GM21825 (cell line): ENCODE measurements around the gene IL22RA1.

Experiments
- ATAC-seq: cut with Tn5 transposase; IDR thresholded peaks from one replicate; pipeline ENCODE4 v1.9.1; 2021; ENCODE audit warnings: mild to moderate bottlenecking, moderate library complexity; ENCODE audit not compliant: unreplicated experiment

IL22RA1 gene

DNA sequence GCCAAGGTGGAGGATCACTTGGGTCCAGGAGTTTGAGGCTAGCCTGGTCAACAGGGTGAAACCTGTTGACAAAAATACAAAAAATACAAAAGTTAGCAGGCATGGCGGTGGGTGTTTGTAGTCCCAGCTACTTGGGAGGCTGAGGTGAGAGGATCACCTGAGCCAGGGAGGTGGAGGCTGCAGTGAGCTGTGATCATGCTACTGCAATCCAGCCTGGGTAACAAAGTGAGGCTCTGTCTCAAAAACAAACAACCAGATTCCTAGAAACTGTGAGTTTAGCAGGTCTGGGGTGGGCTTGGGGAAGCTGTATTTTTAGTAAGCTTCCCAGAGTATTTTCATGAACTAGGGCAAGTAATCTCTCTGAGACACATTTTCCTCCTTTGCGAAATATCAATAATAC is 25.8 kb downstream of the IL22RA1 start:
- no peak for ATAC-seq

DNA sequence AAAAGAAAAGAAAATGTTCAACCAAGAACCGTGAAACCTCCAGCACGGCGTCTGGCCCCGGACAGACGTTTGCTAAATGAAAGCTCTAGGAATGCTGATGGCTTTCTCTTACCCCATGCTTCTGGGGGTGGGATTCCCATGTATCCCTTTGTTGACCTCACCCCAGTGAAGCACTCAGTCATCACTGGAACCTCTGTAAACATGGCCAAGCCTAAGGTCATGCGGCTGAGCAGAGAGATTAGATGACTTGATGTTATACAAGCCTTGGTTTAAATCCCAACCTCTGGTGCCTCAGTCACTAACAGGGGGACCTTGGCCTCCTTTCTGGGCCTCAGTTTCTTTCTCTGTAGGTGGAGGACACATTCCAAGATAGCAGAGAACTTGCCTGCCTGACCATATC is 28.2 kb downstream of the IL22RA1 start:
- ATAC-seq: no peak

DNA sequence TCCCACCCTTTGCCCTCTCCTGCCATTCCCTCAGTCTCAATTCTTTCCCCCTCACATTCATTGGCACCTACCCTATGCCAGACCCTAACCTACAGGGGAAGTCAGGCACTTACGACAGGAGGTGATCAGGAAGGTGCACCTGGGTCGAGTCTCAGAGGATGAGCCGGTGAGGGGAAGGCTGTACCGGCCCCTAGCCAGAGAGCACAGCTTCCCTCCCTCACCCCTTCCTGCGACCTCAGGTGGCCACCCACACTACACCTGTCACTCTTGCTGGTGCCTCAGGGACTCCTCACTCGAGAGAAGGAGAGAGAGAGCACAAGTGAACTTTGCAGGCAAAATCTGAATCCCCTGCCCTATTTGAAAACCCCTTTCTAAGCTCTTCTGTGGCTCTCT is 29.3 kb downstream of the IL22RA1 start:
- no peak for ATAC-seq

DNA sequence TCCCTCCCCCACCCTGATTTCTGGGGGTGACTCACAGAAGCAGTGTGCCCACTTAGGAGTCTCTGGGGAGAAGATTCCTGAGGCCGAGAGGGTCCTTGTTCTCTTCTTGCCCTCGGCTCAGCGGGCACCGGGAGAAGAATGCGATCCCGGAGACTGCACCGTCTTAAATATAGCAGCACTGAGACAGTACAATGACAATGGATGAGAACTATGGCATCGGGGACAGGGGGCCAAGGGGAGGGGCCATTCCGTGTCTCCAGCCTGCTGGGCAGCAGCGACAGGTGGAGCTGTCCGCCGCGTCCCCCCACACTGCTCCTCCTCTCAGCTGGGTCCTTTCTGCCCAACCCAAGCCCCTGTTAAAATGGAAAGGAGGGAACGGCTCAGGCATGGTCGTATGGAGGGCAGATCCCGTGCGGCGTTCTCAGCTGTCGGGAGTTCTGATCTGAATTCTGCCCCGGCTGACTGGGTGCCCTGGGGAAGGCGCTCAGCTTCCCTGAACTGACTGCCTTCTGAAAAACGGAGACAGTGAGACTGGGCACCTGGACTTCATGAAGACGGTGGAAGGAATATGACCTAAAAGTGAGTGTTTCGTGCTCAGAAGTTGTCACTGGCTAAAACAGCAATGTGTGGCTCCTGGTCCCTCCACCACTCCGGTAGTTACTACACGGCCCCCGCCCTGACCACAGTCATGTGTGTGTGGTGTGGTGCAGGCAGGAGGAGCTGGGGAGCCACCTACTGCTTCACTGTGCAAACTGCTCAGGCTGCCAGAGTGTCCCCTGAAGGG is 30.8 kb downstream of the IL22RA1 start, which contains the start of gene MYOM3:
Gene MYOM3, minus strand, starts transcription at position 140 of the 784 bp plus-strand sequence. CDS start 3,499 bp downstream, outside the sequence.
- no peak for ATAC-seq

DNA sequence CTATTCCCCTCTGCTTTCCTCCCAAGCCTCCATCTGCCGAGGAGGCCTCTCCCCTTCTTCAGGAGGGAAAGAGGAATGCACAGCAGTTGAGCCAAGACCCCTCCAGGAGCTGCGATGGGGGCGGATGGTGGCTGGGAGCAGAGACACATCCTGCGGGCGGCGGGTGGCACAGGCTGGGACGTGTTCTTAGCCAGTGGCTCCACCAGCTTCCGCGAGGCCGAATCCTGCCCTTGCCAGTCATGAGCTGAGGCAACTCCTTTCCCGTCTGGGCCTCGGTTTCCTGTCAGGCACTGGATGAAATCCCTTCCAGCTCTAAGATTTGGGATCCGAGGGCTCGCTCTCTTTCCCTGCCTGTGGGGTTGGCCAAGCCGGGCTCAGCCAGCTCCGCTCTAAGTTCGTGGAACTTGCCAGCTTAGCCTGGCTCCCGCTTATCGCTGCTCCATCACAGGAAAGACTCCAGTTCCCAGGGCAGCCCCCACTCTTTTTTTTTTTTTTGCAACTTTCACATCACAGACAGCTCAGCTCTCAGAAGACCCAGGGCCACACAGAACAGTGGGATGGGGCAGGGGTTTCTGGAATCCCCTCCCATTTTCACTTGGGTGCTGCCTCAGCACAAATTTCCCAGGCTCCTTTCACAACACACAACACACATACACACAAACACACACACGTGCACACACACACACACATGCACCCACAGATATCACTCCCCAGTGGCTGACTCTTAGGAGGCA is 31.5 kb downstream of the IL22RA1 start:
- no peak for ATAC-seq

DNA sequence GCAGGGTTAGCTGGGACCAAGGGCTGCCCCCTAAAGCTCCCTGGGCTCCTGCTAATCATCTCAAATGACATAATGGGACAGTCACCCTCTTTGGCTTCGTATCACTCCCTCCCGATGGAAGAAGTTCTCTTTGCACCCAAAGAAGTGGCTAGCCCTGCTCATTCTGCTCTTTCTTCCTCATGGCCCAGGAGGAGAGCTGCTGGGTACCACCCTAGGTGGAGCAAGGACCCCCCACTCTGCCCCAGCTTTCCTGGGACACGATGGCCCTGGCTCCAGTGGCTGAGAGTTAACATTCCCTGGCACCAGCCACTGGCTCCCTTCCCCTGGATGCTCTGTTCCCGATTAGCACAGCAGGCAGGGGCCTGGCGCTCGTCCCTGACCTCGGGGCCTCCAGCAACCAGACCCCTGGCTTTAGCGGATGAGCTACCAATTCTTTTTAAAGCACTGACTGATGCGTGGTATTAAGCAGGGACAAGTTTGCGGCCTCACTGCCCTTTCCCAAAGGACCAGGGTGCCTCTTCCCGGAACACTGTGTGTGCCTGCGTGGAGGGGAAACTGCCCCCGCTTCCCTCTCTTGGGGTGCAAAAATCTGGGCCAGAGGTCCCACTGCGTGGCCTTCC is 32.2 kb downstream of the IL22RA1 start:
- no peak for ATAC-seq

DNA sequence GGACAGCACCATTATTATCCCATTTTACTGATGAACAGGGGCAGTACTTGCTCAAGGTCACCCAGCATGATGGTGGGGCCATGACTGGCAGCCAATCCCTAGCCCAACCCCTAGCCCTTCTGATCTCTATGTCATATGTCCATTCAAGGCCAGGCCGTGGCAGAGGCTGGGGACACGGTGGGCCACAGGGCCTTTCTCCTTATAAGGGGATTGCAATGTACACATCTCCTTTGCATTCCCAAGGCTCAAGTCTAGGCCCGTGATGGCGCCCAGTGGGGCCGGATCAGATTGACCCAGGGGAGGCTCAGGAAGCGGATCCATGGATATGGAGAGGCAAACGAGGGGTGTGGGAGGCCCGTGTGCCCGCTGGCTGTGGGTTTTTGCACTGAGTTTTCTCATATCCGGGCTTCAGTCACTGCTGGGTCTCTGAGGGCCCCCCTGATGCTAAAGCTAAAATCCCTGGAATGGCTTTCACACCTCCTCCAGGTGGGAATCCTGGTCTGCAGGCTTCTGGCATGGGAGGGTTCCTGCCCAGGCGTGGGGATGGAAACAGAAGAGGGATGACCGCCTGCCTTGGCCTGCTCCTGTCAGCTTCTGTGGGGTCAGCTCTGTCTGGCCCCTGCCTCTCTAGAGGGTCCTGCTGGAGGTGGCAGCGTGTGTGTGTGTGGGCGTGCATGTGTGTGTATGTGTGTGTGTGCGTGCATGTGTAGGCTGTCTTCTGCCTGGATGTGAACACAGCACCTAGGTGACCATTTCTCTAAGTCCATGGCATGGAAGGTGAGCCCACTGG is 33.1 kb downstream of the IL22RA1 start:
- no peak for ATAC-seq

DNA sequence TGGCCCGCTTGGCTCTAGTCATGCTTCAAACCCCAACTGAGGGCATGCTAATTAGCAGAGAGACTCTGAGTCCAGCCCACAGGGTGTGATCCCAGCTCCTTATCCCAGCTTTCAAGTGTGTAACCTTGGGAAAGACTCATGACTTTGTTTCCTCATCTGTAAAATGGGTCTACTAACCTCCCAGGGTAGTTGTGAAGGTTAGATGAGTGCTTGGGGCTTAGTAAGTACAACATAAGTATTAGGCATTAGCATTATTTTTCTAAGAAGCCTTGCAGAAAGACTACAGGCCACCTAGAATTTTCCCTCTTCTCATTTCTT is 33.8 kb downstream of the IL22RA1 start:
- no peak for ATAC-seq

DNA sequence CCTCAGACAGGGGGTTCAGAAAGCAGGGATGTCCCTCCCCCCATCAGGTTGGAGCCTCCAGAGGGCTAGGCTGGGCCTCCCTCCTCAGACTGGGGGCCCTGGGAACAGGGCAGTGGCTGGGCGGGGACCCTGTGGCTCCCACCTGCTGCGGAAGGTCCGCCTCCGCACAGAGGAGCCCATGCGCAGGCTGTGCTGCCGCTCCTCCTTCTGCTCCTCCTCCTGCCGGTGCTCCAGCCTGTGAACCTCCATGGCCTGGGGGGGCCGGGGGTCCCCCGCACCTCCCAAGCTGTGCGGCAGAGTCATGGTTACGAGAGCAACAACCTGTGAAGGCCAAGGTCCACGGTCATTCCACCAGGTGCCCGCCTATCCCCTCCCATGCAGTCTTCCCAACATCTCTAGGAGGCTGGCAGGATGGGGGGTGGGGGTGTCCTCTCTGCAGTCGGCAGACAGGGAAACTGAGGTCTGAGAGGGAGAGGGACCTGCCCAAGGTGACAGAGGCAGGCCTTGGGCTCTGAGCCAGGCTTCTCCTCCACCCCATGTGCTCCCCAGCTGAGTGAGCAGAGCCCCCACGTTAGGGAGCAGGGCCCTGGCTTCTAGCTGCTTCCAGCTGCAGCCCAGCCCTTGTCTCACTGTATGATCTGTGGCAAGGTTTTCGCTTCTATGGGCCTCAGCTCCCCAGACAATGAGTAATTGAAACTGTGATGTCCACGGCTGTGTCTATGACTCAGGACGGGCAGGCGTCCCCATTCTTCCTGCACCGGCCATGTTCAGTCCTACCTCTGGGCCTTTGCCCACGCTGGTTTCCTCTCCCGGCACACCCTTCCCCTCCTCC is 34.4 kb downstream of the IL22RA1 start:
- no peak for ATAC-seq

DNA sequence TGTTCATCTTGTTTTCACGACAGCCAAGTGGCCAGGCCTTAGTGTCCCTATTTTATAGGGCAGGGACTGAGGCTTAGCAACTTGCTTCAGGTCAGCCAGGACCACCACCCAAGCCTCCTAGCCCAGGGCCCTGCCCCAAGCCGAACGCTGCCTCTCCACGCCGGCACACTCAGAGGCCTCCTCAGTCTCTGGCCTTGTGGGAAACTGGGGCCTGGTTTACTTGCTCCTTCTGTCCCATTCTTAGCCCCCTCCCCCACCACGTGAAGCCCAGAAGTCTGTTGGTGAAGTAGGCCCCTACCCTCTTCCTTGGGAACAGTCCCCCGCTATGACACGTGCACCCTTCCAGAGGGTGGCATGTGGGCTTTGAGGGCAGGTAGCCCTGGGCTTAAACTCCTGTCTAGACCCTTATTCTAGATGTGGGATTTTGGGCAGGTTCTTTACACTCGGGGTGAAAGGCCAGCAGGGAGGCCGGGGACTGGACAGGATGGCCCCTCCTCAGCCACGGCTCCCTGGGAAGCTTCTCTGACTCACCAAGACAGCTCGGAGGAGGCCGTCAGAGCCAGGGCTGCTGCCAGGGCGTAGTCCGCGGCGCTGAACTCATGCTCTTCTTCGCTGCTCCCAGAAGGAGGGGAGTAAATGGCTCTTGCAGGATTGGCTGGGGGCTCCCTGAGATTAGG is 35.3 kb downstream of the IL22RA1 start:
- ATAC-seq: no peak

DNA sequence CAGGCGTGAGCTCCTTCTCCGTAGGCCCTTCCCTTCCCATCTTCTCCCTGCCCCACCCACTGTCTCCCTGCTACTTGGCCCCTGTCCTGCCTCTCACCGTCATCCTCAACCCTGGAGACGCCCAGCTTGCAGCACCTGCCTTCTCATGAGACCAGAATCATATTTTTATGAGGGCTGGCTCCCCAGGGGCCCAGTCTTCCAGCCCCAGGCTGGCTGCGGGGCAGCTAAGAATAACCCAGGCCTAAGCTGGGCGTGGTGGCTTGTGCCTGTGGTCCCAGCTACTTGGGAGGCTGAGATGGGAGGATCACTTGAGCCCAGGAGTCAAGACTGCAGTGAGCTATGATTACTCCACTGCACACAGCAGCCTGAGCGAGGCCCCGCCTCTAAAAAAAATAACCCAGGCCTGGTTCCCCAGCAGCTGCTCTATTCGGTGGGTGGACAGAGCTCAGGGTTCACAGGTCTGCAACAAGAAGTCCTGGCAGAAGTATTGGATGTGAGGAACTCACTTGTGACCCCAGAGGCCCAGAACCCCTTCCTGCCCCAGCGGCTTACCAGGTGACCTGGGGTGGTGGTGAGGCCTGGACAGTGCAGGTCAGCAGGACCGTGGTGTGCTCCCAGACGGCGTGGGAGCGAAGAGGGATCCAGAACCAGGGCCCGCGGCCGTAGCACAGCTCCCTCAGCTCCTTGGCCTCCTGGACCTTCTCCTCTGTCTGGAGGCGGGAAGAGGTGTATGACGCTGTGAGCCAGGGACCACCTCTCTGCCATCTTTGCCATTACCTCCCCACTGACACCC is 37.4 kb downstream of the IL22RA1 start:
- ATAC-seq: no peak

DNA sequence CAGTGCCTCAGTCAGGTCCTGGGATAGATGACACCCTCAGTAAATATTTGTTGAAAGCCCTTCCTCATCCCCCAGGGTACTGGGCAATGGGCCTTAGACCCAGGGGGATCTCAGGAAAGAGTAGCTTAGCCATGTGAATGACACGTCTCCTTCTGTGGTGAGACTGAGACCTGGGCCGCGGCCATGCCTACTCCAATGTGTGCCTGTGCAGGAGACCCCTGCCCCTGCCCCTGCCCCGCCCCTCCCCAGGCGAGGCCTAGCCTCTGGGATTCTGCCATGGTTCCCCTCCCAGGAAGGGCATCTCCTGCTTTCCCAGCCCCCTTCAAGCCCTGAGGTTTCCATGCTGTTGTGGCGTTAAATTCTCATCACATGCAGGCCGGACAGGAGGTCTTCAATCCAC is 38.1 kb downstream of the IL22RA1 start:
- no peak for ATAC-seq

DNA sequence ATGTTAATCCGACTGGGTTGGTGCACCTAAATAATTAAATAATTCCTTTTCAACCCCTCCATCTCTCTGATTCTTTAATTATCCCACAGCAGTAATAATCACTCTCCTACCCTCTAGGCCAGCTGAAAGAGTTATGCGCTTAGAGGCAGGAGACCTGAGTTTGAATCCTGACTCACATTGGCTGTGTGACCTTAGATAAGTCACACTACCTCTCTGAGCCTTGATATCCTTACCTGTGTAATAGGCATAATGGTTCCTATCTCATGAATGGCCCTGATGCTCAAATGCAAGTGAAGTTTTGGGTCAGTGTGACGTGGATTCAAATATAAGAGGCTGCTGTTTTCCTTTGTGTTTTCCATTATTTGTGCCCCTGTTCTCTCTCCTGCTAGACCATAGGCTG is 39.1 kb downstream of the IL22RA1 start:
- no peak for ATAC-seq

DNA sequence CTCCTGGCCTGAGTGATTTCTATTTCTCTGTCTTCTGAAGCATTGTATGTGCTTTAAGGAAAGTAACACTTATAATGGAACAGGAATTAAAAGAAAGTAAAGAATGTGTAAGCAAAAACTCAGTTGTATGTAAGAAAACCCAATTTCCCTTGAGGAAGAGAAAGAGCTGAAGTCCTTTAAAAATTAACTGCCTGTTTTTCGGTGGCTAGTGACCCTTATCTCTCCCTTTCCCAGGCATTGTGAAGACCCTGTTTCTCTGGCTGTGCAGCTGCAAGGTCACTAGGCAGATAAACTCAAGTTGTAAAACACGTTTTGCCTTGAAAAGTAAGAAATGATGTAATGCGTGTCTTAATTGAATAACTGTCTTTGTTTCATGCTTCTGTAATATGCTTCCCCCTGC is 39.5 kb downstream of the IL22RA1 start:
- no peak for ATAC-seq

DNA sequence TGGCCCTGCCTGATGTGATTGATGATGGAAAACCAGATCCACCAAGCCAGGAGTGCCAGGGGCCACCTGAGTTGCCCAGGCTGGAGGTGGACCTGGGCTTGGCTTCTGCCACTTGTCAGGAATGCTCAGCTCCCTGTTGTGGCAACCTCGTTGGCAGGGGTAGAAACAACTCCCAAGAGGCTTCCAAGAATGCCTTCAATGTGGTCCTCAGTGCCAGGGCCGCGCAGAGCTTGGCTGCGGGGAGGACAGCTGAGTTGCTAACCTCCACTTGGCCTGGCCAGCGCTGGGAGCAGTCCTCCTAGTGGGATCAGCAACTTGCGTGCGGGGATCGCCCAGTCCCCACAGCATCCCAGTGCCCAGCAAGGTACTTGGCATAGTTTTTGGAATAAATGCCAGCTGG is 40.0 kb downstream of the IL22RA1 start:
- ATAC-seq: no peak

DNA sequence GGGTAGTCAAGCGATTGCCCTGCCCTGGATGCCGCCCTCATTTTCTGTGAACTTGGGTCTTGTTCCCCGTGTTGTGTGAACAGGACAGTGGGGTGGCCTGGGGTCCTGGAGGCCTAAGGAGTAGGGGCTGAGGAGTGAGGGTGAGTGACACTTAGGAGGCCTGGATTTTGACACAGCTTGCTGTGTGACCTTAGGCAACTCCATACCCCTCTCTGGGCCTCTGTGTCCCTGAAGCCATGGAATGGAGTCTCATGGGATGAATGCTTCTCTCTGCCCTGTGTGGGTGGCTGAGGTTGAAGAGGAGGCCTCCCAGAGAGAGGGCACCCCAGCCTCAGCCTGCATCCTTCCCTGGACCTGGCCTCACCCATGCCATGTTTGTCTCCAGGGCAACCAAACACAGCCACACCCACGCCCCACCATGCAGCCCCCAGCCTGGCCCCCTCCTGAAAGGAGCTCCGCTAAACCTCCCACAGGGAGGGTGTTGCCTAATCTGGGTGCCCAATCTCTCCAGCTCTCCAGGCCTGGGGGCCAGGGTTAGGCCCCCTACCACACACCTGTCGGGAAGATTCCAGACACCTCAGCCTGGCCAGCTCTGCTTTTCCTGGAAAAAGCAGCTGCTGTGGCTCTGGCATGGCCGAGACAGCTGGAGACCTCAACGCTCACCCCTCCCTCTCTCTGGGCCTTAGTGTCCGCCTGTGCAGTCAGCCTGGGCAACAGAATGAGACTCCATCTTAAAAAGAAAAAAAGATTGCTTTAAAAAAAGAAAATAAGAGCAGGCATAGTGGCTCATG is 40.9 kb downstream of the IL22RA1 start:
- no peak for ATAC-seq

DNA sequence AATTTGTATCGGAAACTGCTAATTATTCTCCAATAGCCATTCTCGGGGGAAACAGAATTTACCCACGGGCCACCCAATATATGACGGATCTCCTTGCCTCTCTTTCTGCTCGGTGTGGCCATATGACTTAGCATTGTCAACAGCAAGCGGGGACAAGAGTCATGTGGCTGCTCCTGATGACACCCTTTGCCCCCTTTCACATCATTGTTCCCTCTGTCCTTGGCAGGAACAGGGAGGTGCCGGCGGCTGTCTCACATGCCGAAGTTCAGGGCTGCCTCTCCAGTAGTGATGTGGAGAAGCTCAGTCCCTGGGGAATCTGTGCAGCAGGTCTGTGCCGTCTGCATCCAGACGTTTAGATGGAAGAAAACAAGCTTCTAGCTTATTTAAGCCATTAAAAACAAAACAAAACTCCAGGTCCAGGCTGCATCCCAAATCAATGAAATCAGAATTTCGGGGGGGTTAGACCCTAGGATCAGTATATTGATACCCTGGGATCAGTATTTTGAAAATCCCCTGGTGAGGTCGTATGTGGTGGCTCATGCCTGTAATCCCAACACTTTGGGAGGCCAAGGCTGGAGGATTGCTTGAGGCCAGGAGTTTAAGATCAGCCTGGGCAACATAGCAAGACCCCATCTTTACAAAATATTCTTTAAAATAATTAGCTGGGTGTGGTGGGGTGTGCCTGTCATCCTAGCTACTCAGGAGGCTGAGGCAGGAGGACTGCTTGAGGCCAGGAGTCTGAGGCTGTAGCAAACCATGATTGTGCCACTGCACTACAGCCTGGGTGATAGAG is 41.8 kb downstream of the IL22RA1 start:
- no peak for ATAC-seq
